ENCODE results near the gene TJP1.
"Not testable (repeated sequence)": the region's sequence is repeated elsewhere in the genome, so short reads cannot be mapped to it uniquely, and the experiment has no call there.

The TJP1 gene

DNA sequence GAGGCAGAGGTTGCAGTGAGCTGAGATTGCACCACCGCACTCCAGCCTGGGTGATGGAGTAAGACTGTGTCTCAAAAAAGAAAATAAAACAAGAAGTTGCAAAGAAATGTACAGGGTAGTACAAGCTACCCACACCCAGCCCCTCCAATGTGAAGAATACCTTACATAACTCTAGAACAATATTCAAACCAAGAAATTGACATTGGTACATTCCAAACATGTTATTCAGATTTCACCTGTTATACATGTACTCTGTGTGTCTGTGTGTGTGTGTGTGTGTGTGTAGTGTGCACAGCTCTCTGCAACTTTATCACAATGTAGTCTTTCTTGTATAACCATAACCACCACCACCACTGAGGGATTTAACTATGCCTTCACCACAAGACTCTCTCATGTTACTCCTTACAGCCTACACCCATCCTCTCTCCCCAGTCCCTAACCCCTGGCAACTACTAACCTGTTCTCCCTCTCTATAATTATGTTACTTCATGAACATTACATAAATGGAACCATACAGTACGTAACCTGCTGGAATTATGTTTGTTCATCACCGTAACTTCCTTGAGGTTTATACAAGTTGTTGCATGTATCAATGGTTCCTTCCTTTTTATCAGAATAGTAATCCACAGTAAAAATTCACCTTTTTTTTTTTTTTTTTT, 16.2 kb upstream of the TJP1 start:
- no peak for DNase-seq

DNA sequence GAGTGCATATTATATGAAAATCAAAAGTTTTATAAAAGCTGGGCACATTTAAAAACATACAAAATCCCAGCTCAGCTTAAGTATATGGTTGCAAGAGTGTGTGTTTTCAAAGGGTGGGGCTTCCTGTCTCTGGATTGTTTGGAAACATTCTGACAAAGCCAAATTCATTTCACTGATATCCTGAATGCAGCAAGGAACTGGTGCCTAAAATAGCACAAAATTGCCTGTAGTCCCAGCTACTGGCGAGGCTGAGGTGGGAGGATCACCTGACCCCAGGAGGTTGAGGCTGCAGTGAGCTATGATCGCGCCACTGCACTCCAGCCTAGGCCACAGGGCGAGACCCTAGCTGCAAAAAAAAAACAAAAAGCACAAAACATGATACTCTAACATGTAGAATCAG, 13.0 kb upstream of the TJP1 start:
- DNase-seq = no peak

DNA sequence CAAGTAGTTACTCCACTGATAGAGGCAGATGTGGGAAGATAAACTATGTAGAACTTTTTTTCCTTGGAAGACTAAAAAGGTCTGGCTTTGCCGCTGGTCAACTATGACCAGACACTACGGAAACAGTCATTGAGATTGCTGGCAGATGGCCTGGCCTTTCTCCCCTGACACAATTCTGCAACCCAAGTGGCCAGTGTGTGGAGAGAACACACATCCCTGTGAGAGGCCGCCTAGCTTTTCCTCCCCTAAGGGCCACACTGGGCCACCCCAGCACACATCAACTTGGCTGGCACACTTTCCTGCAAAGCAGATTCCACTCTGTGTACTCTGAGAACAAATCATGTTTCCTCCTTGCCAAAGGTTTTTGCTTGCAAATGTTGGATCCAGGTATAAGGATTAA, 10.4 kb upstream of the TJP1 start:
- DNase-seq = no peak

DNA sequence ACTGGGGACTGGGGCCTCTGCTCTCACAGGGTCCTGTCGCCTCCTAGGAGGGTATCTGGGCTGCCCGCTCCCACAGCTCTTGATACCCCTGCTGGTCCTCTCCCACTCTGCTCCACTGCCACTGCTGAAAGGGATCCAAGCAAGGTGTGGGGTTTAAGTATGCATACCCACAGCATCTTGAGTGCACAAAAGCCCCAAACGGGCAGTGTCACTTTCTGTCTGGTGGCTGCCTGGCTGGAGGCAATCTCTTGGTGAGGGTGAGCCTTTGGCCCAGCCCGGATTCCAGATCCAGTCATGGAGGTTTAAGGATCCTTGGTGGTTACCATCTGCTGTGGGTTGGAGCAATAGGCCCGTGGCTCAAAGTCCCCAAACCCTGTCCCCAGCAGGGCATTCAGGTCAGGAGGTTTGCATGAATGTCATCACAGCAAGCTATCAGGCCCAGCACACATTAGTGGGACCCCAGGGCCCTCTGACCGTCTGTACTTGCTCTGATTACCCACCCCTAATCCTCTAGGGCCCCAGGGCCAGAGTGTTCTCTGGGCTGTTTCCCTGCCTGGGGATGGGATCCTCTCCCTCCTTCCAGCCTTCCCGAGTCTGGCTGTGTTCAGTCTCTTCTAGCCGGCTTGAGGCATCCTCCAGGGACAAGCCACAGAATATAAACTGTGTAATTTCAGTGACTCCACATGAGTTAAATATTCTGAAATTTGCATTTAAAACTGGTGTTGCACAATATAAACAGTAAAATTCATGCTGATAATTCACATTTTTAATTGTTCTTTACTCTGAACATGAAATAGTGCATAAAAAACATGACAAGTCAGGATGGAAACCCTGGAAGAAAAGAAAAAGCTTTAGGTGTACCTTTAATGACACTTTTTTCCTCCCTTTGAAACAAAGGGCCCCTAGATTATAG, 4.9 kb upstream of the TJP1 start:
- no peak for DNase-seq

DNA sequence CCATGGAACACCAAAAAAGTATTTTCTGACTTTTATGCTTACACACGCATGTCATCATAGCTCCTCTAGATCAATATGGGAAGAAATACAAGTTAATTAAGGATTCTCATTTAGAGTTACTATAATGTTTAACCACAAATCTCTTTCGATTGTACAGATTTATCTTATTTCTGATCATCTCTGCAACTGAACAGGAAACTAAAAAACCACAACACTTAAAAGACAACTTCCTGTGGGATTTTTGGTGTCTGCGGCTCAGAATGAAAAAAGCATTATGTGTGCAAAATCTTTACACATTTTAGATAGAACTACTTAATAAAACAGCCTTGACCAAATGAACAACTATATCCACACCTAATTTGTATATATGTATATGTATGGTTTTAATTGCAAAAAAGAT, 3.0 kb upstream of the TJP1 start:
- no peak for DNase-seq

DNA sequence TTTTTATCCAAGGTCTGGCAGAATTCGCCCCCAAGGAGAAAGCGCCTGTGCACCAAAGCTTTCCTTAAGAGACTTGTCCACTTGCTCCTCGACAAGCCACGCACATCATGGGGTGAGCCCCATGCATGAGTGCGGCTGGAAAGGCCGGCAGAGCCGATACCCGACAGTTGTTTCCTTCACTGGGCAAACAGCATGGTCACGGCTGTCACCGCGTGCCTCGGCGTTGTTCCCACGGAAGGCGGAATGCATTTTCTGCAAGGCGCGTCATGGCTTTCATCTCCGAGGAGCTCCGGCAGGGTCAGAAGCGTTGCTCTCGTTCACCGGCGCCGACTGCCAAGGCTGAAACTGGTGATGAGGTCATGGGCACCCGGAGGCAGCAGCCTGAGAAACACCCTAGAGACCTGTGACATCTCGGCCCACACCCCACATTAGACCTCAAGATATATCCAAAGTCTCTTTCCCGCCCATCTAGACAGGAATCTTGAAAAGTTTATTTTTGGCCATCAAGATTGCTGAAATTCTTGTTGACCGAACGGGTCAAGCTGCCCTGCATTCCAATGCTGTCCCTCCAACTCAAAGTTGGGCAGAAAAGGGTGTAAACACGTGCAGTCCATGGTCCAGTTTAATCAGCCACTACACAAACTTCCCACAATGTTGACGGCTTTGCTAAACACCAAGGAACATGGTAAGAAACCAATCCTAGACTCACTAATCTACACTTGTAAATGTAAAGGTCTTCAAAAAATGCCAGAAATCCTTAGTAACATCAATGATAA, 604 bp upstream of the TJP1 start:
- peak; percentile 59 for DNase-seq

DNA sequence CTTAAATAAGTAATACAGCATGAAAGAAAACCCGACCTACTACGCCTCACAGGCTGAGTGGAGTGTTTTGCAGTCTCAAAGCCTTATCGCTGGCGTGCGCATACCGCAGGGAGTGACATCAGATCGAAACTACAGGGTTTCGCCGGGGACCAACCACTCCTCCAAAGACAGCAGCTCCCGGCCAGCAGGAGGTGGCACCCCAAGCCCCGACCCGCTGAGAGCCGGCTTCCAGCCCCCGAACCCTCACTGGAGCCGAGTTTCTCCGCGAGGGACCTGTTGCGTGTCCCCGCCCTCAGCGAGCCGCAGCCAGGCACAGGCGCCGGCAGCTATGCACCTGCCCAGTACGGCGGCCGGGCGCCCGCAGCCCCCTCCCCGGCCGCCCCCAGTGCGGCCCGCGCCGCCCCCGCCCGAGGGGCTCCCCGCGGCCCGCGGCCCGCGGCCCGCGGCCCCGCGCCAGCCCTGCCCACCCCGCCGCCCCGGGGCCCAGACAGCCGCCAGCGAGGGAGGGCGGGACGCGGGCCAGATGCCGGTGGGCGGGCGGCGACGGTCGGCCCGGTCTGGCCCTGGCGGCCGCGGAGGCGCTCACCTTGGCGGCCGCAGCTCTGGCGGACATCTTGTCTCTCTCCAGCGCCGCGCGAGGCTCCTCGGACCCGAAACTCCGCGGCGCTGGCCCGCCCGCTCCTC, 710 bp downstream of the TJP1 start:
- DNase-seq = peak; percentile 65

DNA sequence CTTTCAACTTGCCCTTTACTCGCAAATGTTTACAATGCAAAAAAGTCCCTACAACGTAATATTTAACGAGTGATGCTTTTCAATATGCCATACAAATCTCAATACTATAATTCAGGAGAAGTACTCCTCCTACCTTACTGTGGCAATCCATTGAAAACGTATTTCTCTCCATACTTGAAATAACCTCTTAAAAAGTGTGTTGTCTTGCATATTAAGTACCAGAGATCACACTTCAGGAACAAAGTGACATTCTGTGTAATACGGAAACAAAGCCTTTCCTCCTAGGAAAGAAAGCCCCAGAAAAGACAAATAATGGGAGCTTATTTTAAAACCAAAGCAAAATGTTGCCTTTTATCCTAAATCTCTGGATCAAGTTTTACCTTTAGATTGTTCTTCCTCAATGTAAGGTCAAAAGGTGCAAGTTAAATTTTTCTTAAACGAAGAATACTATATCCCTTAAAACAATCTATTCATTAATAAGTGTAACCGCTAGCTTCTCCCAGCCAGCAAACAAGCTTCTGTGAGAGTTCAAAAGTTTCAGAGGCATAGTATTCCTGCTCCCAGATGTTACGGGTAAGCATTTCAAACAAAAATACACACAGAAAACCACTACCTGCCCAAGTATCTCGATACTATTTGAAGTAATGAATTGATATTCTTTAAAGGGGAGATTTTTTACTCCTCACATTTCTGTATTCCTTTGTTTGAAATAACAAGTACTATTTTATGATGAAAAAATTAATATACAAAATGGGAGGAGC, 1.7 kb downstream of the TJP1 start:
- no peak for DNase-seq

DNA sequence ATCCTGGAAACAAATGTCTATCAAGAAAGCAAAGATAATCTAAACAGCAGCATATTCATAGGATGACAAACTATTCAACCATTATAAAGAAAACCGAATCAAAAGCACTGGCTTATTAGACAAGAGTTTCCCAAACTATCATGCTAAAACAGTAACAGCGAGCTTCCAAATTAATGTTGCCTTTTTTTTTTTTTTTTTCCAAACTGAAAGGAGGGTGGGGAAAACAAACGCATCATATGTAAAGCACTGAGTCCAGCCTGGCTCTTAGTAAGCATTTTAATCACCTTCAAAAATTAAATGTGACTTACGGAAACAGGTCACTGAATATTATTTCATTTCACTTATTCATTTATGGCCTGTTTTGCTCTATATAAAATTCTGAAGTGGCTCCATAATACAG, 2.3 kb downstream of the TJP1 start:
- DNase-seq = no peak

DNA sequence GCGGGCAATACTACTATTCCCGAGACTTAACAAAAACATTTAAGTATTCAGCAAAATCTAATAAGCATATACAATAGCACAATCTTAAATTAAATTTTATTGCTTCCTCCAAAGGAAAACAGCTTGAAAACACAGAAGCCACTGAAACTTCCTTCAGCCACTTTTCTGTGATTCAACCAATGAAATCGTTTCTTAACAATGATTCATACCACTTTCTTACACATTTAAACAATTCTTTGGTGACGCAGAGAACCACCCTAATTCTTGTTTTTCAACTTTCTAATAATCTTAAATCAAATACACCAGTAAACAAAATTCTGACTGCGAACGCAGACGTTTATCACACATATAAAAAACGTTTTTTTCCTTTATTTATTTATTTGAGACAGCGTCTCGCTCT, 4.1 kb downstream of the TJP1 start:
- no peak for DNase-seq

DNA sequence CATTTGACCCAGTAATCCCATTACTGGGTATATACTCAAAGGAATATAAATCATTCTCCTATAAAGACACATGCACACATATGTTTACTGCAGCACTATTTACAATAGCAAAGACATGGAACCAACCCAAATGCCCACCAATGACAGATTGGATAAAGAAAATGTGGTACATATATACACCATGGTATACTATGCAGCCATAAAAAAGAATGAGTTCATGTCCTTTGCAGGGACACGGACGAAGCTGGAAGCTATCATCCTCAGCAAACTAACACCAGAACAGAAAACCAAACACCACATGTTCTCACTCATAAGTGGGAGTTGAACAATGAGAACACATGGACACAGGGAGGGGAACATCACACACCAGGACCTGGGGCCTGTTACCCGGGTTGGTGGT, 4.8 kb downstream of the TJP1 start:
- not testable (repeated sequence) for DNase-seq

DNA sequence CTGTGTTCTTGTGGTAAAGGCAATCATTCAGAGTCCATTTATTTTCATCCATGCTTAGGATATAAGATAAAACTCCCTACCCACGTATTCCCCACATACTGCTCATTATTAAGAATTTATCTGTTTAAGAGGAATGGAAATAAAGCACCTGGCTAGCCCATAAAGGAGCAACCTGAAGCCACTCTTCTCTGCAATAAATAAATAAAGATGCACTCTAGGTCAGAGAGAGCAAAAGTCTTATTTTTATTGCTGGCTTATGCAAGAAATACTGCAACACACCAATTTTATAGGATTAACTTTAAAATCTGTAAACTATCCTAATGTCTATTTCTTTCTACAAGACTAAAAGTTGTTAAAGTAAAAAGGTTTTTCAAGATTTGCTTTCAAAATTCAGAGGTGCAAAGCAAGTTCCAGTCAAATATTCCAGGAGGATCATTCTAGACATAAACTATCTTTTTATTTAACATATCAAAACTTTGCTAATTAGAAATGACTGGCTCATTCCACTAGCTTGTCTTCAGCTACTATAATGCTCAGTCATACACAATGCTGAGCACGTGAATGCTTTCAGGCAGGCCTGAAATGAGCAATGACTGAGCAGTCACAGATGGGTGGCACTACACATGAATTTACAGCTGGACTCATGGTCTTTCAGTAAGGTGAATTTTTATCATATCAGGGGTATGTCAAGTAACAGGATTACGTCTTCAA, 7.1 kb downstream of the TJP1 start:
- no peak for DNase-seq

DNA sequence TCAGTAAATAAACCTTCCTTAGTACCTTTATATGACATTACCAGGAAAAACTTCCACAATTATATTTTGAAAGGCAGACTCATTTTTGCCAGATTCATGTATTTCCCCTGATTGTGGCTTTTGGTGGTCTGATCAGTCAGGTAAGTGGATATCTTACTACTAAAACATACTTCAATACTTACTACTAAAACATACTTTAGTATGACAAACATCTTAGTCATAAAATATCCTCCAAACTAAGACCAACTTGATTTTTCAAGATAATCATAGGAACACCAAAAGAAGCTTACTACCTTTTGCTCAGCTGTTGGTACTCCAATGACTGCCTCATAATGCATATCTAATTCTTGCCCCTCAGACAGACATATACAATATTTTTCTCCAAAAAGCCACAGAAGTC, 9.3 kb downstream of the TJP1 start:
- DNase-seq = no peak

DNA sequence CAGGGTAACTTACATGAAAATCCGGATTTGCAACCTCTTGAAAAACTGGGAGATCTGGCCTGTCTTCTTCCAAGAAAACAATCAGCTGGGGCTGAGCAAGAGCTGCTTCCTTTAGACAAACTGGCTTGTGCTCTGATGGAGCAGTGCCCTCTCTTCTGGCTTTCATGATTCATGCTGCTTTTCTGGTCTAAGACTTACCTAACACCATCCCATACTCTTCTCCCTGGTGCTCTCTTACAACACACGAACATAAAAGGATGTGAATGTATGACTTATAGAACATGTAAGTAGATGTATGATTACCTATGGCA, 9.9 kb downstream of the TJP1 start:
- DNase-seq = peak; percentile 58

DNA sequence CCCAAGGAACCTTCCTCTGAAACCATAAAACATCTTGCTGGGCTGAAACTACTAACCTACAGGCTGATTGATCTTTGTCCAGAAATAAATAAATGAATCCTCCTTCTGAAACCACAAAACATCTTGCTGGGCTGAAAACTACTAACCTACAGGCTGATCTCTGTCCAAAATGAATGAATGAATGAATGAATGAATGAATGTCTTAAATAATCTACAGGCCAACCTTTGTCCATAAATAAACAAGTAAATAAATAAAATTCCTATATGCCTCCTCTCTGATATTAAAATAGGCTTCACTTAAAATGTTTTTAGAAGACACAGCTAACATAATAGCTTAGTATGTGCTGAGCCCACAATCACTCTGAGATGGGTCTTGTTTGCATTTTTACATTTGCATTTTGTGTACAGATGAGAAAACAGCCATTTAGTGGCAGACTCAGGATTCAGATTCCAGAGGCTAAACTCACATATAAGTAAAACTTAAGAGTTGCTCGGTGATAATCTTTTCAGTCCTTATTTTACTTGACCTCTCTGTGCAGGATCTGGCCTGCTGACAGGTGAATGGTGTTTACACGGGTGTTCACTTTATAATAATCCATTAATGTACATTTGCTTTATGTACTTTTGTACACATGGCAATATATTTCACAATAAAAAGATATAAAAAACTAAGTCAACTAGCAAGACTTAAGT, 10.4 kb downstream of the TJP1 start:
- DNase-seq = no peak

DNA sequence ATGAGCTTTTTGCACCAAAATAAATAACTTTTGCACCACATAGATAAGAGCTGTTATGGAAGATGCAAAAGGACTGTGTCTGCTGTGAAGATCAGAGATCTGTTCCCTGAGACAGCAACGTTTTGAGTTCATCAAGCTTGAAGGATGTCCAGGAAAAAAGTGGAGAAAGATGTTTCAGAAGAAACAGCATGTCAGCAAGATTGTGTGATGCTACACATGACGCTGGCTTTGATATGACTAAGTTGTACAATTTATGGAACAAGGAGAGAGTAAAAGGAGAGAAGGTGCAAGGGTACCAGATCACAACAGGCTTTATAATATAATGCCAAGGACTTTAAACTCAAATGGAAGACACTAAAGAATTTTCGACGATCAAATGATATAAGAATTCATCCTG, 16.6 kb downstream of the TJP1 start:
- no peak for DNase-seq

DNA sequence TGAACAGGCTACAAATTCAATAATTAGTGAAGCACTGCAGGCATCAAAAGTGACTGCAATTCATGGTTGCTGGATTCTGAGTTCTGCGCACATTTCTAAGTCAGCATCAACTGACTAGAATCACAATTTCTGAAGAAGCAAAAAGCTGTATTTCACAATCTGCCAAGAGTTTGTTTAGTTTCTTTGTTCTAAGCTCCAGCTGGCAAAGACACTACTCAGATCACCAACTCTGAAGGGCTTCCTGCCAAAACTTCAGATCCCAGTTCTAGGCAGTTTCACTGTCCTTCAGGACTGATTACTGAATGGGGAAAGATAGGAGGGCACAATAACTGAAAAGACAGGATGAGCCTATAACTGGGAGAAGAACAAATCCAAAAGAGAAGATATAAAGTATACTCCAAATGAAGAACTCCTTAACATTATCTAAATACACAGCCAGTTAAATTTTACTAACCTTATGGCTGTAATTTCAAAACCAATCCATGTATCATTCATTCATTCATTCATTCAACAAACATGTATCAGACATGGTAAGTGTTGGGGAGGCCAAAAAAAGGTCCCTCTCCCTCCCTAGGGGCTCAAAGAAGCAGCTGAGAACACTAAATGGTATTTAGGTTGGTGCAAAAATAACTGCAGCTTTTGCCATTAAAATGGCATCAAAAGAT, 17.1 kb downstream of the TJP1 start:
- peak; percentile 59 for DNase-seq

DNA sequence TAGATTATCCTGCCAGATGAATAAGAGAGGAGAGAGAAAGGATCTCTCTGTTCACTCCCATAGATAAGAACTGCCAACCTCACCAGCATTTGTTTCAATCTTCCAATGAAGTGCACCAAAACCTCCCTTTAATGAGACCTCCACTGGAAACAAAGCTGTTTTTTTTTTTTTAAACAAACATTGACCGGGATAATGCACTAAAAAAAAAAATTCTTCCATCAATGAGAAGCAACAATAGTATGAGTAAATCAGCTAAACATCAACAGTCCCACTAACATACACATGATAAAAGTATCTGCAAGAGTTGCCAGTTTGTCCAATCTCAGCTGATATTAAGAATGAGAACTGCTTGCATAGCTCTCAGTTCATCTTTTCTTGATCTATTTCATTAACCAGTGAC, 19.9 kb downstream of the TJP1 start:
- DNase-seq = no peak

DNA sequence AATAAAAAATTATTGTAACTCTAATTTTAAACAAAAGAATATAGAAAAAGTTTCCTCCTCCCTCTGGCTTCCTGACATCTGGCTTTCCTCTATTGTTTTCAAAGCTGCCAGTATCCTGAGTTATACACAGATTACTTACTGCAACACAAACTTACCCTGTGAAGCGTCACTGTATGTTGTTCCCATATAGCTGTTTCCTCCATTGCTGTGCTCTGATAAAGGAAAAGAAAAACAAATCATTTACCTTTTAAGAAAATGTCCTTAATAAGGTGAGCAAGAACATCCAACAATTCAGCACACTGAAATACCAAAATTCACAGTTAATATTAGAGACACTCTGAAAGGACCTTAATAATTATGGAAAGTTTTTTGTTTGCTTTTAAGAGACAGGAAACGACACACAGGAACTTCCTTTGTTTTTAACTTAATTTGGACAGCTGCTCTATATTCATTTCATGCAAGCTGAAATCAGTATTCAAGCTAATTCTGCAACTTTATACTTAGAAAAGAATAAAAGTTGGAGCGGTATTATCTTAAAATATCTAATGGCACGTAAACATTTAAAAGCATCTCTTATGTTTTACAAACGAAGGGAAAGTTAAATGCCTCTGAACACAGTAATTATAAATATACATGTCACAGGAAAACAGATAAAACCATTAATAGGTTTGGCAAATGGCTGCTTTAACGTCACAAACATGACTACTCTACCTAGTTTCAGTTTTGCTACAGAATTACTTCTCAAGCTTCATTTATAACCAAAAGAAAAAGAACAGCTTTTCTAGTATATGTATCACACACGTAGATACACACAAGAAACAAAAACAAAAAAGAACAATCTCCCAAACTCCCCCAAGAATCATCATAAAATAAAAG, 21.5 kb downstream of the TJP1 start:
- DNase-seq = no peak

DNA sequence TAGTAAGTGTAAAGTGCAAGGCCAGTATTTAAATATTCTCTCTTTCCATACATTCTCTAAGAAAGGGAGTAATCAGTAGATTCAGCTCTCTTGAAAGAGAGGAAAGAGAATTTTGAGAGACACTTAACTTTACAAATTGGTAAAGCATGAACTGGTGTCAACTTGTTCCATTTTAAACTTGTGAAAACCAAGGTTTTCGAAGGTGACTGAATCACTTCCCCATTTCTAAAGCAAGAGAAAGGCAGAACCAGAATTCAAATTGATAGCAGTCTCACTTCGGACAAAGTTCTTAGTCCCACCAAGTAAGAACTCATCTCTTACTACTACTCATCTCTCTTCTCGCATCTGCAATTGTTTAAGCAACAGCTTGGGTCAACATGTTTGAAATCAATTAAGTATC, 22.4 kb downstream of the TJP1 start:
- DNase-seq = no peak

Data from NCI-H226 (cell line).